ENCODE measurements around the gene PPP2R2B.
A peak's percentile ranks its signal among the peaks of the same experiment; 100 is the strongest.

PPP2R2B gene

DNA sequence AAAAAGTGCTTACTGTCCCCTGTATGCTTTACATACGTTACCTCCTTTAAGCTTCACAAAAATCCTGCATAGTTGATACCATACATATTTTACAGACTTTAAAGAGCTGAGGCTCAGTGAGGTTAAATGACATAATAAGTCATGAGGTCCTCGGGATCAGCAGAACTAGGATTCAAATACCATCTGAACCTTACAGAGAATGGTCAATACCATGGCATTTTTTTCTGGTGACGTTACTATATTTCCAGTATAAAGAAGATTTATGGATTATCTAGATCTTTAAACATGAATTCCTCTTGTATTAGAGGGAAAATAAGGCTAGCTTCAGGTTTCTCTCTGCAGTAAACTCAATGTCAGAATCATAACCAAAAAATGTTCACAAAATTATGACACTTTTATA lies 208.9 kb downstream of the PPP2R2B start:
- DNase-seq (ENCODE audit: low read depth) = no peak
- no peak overlapping the region for H3K4me3 ChIP-seq (ENCODE audit: low read depth, low read length)
- TF ChIP-seq POLR2A (IDR thresholded peaks at IDR 0.05; ENCODE audit: extremely low read depth, insufficient read length) (no peak), MYC (IDR thresholded peaks at IDR 0.05; ENCODE audit: low read depth, low read length) (no peak)
- TF ChIP-seq, protein P1, sequence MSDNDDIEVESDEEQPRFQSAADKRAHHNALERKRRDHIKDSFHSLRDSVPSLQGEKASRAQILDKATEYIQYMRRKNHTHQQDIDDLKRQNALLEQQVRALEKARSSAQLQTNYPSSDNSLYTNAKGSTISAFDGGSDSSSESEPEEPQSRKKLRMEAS (IDR thresholded peaks at IDR 0.05; ENCODE audit: low read depth, low read length) = no peak

DNA sequence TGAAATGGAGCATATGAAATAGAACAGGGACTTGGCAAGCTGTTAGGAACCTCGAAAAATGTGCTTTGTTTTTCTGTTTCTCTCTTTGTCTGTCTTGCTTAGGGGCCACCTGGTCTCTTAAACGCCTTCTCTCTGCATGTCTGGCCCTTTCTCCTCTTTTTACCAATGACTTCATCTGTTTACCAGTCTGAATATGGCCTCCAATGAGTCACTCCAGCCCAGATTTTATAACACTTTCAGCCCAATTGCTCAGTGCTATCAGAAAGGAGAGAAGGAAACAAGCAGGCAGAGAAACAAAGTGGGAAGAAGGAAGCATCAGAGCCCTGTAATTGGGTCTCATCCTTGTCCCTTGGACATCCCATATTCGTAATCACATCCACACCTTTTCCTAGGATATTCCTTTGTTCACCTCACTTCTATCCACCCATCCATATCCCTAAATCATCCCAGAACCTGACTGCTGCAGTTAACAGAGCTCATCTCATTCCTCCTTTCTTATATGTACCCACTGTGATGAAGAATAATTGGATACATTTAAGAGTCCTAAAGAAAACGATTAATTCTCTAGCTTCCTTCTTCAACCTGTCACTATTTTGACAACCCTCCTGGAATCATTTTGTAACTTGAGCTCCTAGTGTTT lies 210.8 kb downstream of the PPP2R2B start:
- DNase-seq (ENCODE audit: low read depth) = no peak

DNA sequence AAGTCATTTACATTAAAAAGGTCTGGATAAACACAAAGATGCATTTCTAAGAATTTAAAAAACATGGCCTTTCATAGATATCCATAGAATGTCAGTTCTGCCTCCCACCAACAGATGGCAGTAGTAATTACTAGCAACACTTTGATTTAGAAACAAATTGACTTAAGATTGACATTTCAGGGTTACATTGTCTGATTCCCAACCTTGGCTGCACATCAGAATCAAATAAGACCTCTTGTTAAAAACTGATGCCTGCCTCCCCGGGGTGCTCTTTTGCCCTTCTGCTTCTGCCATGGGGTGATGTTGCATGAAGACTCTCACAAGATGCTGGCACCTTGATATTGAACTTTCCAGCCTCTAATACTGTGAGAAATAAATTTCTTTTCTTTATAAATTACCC lies 216.3 kb downstream of the PPP2R2B start:
- DNase-seq (ENCODE audit: low read depth) = peak; percentile 32

More for the DNA sequence above, 210.8 kb downstream of the PPP2R2B start:
- H3K4me3 ChIP-seq (ENCODE audit: low read depth, low read length) = no peak overlapping the region
- TF ChIP-seq POLR2A (IDR thresholded peaks at IDR 0.05; ENCODE audit: extremely low read depth, insufficient read length) (no peak), MYC (IDR thresholded peaks at IDR 0.05; ENCODE audit: low read depth, low read length) (no peak)
- TF ChIP-seq, protein P2, sequence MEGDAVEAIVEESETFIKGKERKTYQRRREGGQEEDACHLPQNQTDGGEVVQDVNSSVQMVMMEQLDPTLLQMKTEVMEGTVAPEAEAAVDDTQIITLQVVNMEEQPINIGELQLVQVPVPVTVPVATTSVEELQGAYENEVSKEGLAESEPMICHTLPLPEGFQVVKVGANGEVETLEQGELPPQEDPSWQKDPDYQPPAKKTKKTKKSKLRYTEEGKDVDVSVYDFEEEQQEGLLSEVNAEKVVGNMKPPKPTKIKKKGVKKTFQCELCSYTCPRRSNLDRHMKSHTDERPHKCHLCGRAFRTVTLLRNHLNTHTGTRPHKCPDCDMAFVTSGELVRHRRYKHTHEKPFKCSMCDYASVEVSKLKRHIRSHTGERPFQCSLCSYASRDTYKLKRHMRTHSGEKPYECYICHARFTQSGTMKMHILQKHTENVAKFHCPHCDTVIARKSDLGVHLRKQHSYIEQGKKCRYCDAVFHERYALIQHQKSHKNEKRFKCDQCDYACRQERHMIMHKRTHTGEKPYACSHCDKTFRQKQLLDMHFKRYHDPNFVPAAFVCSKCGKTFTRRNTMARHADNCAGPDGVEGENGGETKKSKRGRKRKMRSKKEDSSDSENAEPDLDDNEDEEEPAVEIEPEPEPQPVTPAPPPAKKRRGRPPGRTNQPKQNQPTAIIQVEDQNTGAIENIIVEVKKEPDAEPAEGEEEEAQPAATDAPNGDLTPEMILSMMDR (IDR thresholded peaks at IDR 0.05; ENCODE audit: low read depth, low read length) = no peak
- TF ChIP-seq, protein P1 (IDR thresholded peaks at IDR 0.05; ENCODE audit: low read depth, low read length) = no peak

DNA sequence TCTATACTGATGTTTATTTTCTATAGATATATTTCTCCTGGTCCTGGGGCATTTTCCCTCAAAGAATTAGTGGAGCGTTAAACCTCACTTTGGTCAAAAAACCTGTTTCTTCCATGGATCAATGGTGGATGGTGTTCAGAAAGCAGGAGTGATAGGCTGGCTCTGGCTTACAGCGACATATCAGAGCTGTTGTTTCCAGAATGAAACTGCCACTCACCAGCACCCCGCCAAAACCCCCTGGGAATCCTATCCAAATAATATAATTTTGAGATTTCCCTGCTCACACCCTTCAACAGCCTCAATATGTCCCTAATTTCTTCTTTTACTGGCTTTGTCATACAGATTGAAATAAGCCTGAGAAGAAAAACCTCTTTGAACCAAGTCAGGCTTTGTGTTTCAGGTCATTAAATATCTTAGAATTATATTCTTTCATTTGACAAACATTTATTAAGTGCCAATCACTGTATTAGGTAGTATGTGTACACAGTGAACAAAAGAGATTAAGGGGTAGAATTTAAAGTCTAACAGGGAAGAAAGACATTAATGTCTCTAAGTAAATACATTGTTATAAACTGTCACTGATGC lies 218.1 kb downstream of the PPP2R2B start:
- no peak overlapping the region for H3K4me3 ChIP-seq (ENCODE audit: low read depth, low read length)
- DNase-seq (ENCODE audit: low read depth) = no peak
- TF ChIP-seq, protein P2 (IDR thresholded peaks at IDR 0.05; ENCODE audit: low read depth, low read length) = no peak
- TF ChIP-seq MYC (IDR thresholded peaks at IDR 0.05; ENCODE audit: low read depth, low read length) (no peak), POLR2A (IDR thresholded peaks at IDR 0.05; ENCODE audit: extremely low read depth, insufficient read length) (no peak)
- TF ChIP-seq, protein P1 (IDR thresholded peaks at IDR 0.05; ENCODE audit: low read depth, low read length) = no peak

More for the DNA sequence above, 216.3 kb downstream of the PPP2R2B start:
- TF ChIP-seq, protein P2 (IDR thresholded peaks at IDR 0.05; ENCODE audit: low read depth, low read length) = peak; percentile 47
- TF ChIP-seq POLR2A (IDR thresholded peaks at IDR 0.05; ENCODE audit: extremely low read depth, insufficient read length) (no peak), MYC (IDR thresholded peaks at IDR 0.05; ENCODE audit: low read depth, low read length) (no peak)
- TF ChIP-seq, protein P1 (IDR thresholded peaks at IDR 0.05; ENCODE audit: low read depth, low read length) = no peak
- no peak overlapping the region for H3K4me3 ChIP-seq (ENCODE audit: low read depth, low read length)

DNA sequence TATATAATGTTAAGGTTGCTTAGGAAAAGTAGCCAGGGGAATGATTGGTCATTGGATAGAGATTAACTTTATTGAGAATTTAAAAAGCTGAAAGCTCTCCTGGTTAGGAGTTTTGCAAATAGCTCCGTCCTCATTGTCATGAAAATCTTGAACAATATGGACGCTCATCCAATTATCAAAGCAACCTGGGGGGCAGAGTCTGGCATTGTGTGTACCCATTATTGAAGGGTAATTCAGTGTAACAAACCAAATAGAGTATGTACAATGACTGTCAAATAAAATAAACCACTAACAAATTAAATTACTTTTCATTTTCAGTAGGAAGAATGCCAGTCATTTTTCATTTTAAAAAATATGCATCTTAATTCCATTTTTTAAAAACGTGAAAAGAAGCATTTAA lies 218.6 kb downstream of the PPP2R2B start:
- TF ChIP-seq, protein P1 (IDR thresholded peaks at IDR 0.05; ENCODE audit: low read depth, low read length) = no peak
- no peak for DNase-seq (ENCODE audit: low read depth)
- no peak overlapping the region for H3K4me3 ChIP-seq (ENCODE audit: low read depth, low read length)

DNA sequence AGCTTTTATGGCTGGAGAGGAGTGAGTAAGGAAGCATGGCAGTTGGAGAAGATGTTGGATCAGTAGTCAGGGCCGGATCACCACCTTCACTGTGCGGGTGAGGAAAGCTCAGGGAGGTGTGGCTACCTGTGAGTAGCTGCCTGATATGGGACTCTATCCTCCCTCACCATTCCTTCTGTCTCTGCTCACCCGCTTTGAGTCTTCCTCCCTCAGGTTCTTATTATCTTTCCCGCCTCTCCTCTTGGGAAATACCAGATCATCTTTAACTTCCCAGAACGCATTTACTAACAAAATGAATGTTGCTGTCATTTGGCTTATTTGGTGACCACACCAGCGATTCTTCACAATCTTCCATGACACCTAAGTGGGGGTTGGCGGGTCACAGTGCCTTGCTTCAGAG lies 221.9 kb downstream of the PPP2R2B start:
- TF ChIP-seq POLR2A (IDR thresholded peaks at IDR 0.05; ENCODE audit: extremely low read depth, insufficient read length) = no peak
- TF ChIP-seq, protein P2 (IDR thresholded peaks at IDR 0.05; ENCODE audit: low read depth, low read length) = no peak
- TF ChIP-seq, protein P1 (IDR thresholded peaks at IDR 0.05; ENCODE audit: low read depth, low read length) = no peak
- TF ChIP-seq MYC (IDR thresholded peaks at IDR 0.05; ENCODE audit: low read depth, low read length) = no peak
- no peak overlapping the region for H3K4me3 ChIP-seq (ENCODE audit: low read depth, low read length)
- no peak for DNase-seq (ENCODE audit: low read depth)
